Measurements from ENCODE around the gene TEX2.
A peak's percentile ranks its signal among the peaks of the same experiment; 100 is the strongest.

Gene TEX2, protein sequence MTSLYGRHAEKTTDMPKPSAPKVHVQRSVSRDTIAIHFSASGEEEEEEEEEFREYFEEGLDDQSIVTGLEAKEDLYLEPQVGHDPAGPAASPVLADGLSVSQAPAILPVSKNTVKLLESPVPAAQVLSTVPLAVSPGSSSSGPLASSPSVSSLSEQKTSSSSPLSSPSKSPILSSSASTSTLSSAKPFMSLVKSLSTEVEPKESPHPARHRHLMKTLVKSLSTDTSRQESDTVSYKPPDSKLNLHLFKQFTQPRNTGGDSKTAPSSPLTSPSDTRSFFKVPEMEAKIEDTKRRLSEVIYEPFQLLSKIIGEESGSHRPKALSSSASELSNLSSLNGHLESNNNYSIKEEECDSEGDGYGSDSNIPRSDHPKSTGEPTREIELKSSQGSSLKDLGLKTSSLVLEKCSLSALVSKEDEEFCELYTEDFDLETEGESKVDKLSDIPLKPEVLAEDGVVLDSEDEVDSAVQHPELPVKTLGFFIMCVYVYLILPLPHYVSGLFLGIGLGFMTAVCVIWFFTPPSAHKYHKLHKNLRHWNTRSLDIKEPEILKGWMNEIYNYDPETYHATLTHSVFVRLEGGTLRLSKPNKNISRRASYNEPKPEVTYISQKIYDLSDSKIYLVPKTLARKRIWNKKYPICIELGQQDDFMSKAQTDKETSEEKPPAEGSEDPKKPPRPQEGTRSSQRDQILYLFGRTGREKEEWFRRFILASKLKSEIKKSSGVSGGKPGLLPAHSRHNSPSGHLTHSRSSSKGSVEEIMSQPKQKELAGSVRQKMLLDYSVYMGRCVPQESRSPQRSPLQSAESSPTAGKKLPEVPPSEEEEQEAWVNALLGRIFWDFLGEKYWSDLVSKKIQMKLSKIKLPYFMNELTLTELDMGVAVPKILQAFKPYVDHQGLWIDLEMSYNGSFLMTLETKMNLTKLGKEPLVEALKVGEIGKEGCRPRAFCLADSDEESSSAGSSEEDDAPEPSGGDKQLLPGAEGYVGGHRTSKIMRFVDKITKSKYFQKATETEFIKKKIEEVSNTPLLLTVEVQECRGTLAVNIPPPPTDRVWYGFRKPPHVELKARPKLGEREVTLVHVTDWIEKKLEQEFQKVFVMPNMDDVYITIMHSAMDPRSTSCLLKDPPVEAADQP

DNA sequence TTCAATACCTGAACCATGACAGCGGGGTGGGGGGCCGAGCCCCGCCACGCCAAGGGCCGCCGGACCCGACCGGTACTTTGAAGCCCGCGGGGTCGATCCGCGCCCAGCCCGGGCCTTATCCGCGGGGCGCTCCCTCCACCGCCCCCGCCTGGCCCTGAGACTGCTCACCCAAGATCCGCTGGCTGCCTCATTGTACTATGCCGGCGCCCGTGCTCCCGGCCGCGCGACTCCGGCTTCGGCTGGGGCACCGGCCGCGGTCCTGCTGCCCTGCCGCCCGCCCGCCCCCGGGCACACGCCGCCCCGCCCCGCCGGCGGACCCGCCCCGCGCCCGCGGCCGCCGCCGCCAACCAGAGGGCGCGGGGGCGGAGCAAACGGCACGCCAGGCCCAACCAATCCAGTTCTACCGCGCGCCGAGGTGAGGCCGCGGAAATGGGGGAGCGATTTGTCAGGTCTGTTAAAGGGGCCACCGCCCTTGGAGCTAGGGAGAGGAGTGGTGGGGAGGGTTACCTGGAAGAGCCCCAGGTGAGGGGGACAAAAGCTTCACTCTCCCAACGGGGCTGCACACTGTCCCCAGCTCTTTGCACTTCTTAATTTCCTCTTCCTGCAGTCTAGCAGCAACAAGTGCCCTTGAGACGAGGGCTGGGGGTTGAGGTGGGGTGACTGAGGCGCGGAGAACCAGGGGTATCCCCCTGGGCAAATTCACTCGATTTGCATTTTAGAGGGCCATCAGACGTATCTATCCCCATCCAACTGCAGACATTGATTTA, at the start of gene TEX2:
Gene TEX2, minus strand, starts transcription at position 261 of the 767 bp plus-strand sequence. CDS start 49,043 bp downstream, outside the sequence.
- peak; percentile 49 for DNase-seq (ENCODE audit: low read depth)

DNA sequence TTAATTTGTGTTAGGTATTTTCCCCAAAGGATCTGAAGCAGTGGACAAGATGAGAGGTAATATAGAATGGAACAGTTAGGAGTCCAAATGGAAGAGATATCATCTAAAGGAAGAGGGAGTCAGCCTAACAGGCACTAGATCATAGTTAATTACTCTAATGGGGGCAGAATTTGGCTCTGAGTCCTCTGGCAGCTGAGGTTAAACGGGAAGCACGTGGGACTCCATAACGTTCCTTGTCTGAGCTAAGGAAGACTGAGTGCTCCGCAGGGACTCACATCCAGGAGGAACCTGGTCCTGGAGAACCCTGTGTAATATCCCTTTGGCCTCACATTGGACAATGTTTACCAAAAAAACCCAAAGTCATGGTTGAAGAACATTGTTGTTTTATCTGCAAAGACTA, 46.6 kb upstream of the TEX2 start:
- DNase-seq (ENCODE audit: low read depth), result no peak

DNA sequence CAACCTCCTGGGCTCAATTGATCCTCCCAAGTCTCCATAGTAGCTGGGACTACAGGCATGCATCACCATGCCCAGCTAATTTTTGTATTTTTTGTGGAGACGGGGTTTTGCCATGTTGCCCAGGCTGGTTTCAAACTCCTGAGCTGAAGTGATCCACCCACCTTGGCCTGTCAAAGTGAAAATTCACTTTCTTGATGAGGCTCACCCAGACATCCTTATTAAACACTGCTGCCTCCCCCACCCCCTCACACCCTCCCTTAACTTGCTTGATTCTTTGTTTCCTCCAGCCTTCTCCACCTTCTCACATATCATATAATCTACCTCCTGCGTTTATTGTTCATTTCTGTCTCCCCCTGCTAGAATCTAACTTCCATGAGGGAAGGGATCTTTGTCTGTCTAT, 46.0 kb upstream of the TEX2 start:
- no peak for DNase-seq (ENCODE audit: low read depth)

DNA sequence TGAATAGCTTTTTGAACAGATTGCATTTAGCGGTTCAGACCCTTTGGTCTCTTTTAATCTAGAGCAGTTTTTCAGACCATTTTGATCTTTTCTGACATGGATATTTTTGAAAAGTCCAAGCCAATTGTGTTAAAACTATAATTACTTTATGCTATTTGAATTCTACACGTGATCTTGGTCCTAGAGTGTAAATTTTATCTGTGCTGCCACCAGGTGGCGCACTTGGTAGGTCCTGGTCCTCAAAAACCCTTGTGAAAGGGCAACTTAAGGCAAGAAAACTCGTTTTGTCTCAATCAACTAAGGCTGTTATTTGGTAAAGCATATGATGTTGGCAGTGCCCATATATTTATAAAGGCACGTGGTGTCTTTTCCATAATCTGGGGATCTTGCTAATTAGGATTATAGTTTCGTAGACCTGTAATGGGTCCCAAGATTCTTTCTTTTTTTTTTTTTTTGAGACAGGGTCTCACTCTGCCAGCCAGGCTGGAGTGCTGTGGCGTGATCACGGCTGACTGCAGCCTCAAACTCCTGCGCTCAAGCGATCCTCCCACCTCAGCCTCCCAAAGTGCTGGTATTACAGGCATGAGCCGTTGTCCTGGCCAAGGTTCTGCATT, 43.9 kb upstream of the TEX2 start:
- peak; percentile 39 for DNase-seq (ENCODE audit: low read depth)

DNA sequence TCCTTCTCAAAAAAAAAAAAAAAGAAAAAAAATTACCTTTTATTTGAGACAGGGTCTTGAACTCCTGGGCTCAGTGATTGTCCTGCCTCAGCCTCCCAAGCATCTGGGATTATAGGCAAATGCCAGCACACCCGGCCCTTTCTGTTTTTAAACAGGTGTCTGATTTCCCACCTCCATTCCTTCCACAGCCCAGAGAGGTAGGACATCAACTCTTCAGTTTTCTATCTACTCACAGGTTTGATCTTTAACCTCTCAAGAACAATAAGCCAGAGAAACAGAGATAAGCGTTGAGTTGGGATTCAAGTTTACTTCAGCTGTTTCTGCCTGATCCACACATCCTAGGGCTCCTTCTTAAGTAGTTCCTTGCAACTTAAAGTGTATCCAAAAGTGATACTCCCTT, 41.5 kb upstream of the TEX2 start:
- DNase-seq (ENCODE audit: low read depth), result no peak

DNA sequence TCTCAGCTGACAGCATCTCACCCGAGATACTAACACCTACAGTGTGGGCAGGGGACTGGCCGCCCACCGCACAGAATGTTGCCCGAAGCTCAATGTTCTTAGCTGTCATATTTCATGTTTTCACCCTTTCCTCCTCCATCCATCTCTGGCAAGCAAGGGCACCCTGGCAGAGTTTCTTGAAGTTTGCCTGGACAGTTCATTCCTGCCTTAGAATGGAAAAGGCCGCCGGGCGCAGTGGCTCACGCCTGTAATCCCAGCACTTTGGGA, 37.6 kb upstream of the TEX2 start:
- no peak for DNase-seq (ENCODE audit: low read depth)

DNA sequence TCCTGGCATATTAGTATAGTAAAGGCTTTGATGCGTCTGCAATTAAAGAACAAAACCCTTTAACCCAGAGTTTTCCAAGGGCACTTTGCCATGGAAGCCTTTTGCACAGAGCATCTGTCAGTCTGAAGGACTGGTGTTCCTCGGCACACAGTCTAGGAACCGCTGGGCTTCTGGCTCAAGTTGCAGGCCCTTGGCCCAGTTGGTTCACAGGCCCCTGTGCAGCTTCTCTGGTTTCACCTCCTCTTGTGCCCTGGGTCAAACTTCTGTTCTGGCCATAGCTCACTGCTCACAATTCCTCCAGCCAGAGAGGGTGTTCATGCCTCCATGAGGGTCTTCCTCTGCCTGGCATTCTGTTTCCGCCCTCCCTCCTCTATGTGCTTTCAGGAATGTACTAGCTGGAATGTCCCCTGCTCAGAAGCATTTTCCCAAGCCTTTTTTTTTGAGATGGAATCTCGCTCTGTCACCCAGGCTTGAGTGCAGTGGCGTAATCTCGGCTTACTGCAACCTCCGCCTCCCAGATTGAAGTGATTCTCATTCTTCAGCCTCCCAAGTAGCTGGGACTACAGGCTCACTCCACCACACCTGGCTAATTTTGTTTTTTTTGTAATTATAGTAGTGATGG, 34.5 kb upstream of the TEX2 start:
- no peak for DNase-seq (ENCODE audit: low read depth)

DNA sequence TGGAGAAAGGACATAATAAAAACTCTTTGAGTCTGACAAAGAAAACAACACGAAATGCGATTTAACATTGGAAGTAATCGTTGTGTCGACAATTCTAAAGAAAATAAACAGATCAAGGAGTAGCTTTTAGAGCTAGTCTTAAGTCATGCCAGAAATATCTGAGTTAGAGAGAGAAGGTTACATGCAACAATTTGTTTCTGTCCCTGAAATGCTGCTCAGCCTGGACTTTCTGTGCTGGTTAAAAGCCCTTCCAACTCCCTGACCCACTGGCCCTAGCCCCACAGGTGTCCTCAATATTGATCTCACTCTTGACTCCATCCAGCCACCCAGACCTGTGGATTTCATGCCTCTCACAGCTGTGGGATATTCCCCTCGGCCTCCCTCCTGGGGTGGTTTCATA, 33.2 kb upstream of the TEX2 start:
- no peak for DNase-seq (ENCODE audit: low read depth)

DNA sequence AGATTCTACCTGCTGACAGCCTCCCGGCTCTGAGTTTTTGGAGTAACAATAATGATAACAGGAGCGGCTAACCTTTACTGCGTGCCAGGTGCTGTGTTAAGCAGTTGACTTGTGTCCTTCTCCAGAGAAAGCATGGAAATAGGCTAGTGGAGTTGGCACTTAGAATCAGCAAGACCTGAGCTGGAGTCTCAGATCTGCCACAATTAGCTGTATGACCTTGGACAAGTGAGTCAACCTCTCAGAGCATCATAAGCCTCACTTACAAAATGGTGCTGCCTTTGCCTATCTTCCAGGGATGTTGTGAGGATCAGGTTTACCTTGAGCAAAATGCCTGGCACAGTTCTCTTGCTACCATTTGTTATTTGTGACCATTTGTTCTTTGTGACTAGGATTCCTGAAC, 32.1 kb upstream of the TEX2 start:
- DNase-seq (ENCODE audit: low read depth), result no peak

DNA sequence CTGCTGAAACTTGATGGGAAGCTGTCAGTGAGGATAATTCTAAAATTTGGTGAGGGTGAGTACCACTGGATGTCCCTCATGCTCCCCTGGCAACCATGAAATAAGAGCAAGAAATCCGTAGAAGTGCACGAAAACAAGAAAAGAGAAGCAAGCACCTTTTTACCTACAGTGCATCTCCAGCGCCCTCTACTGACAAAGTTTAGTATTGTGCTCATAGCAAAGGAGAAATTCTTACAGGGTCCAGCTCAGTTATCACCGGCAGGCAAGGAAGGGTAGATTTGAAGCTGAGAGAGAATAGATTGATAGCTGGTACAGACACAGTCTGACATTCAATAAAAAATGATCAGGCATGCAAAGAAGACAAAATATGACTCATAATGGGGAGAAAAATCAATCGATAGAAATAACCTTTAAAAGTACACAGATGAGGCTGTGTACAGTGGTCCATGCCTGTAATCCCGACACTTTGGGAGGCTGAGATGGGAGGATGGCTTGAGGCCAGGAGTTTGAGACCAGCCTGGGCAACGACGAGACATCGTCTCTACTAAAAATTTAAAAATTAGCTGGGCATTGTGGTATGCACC, 28.3 kb upstream of the TEX2 start:
- no peak for DNase-seq (ENCODE audit: low read depth)

DNA sequence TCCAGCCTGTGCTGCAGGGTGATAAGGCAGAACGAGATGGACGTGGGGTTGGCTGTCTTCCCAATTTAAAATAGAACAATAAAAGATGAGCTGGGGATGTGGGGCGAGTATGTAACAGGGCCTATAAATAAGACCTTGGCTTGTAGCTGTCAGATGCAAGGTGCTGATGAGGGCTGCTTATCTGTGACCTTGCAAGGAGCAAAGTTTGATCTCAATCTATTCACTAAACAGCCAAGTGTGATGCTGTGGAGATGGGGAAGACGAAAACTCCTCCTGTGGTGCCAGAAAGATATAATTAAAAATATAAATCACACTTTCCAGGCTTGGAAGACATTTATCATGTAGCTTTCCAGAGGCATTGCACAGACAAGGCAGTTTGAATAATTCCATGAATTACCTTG, 26.7 kb upstream of the TEX2 start:
- DNase-seq (ENCODE audit: low read depth), result no peak

DNA sequence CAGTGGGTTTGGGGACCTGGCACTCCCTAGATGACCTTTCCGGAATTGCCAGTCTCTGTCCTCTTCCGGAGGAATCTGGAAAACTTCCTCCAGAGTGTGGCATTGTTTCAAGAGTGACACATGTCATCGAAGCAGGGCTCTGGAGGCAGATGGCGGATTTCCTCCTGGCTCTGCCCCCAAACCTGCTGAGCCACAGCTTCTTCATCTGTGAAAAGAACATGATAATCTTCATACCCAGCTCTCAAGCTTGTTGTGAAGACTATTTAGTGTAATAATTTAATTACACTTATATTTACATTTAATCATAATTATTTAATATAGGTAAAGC, 19.7 kb upstream of the TEX2 start:
- DNase-seq (ENCODE audit: low read depth), result no peak

DNA sequence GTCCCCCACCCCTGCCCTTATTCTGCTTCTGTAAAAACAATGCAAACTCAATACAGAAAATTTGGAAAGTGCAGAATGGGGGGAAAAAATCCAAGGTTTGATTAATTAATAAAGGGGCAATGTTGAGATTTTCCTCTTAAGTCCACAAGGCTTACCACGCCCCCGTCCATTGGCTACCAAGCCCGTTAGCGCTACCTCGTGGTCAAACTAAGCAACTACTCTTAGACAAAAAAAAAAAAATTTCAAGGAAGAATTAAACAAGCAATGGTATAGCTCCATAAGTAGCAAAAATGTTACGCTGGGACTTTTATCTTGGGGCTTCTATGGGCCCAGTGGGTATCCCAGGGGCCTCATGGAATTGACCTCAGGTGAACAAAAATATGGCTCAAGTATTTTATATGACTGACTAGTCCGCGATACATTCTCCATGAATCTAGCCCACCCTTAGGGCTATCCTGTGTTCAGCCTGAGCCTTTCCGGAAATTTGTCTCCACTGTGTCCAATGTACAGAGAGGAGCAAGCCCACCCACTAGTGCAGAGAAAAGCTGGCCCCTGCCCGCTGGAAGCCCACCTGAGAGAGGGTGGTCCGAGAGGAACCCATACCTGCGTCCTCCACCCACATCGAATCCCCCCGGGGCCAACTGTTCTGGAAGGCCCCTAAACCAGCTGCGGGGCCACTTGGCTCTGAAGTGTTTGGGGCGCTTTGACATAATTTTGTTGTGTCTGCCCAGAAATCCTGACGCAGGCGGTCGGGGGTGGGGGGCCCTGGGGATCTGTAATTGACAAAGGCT, 19.1 kb upstream of the TEX2 start:
- DNase-seq (ENCODE audit: low read depth), result no peak

DNA sequence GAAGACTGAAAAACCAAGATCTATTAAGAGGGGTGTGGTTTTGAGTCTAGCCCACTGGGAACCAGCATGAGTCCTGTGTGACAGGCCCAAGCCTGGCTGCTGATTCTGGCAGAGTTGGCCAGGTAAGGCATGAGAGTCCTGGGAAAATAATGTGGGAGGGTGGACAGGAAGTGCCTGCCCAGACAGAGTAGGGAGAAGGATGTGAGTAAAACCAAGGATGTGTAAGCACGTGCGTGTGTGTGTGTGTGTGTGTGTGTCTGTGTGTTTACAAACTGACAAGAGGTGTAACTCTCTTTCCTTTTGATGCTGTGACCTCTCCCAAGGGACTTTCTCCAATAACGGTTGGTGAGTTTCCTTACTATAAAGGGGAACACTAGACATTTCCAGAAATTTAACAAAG, 15.6 kb upstream of the TEX2 start:
- DNase-seq (ENCODE audit: low read depth), result no peak

DNA sequence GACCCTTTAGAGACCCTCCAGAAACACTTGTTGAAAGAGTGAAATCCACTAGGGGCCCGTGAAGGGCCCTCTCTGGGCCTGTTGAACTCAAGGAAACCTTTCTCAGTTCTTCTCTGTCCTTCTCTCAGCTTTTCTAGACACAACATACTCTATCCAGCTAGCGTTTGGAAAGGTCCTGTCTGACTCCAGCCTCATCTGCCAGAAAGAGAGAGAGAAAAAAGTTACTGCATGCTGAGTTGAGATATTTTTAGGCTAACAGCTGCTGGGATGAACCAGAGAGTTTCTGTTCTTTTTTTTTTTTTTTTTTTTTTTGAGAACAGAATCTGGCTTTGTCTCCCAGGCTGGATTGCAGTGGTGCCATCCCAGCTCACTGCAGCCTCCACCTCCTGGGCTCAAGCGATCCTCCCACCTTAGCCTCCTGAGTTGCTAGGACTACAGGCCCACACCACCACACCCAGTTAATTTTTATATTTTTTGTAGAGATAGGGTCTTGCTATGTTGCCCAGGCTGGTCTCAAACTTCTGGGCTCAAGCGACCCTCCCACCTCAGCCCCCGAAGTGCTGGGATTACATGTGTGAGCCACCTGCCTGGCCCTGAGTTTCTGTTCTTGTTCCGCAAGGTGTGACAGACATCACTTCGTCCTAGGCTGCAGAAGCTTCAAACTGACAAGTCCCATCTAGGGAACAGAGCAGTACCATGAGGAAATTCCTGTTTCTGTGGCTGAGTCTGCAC, 14.9 kb upstream of the TEX2 start:
- DNase-seq (ENCODE audit: low read depth), result no peak

DNA sequence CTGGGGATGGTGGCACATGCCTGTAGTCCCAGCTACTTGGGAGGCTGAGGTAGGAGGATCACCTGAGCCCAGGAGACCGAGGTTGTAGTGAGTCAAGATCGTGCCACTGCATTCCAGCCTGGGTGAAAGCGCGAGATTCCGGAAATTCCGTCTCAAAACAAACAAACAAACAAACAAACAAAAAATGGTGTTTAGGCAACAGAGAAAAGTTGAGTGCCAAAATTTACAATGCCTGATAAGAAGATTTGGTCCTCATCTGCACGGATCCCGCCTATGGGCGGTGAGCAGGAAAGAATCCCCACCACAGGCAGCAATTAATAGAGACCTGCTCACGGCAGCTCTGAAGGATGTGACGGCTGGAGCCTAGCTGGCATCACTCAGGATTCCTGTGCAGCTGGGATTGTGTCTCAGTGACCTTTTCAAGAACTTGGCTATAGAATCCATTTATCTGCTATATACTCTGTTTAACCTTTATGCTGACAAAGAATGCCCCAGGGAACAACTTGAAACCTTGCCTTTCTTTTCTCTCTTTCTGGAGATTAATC, 14.0 kb upstream of the TEX2 start:
- no peak for DNase-seq (ENCODE audit: low read depth)

DNA sequence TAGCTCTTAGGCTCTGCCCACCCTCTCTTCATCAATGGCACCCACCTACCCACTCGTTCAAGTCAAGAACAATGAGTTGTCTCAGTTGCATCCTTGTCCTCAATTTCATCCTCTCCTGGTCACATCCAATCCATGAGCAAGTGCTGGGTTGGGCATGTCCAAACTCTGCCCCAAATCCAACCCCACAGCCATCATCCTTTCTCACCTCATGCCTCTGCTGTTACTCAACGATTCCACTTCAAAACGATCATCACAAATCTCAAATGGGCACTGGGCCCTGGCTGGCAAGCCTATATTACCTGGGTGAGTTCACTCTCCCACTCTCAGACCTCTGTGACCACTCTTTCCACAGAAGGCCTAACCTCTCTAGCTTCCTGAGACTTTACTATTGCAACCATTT, 12.0 kb upstream of the TEX2 start:
- no peak for DNase-seq (ENCODE audit: low read depth)

DNA sequence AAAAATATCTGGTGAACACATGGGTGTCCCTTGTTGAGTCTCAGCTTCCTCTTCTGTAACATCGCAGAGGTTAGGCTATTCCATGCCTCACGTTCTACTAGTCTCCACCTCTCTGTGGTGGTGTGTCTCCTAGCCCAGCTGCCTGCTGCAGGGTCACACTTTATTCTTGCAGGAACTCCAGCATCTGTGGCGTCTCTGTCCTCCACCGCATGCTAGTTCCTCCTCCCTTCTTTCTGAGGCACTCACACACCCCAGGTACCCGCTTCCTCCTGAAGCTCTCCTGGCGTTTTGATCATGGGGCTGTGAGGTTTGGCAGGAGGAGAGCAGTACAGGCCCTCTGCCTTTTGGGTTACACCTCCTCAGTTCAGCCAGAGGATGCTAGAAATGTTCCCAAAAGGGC, 9.9 kb upstream of the TEX2 start:
- no peak for DNase-seq (ENCODE audit: low read depth)

DNA sequence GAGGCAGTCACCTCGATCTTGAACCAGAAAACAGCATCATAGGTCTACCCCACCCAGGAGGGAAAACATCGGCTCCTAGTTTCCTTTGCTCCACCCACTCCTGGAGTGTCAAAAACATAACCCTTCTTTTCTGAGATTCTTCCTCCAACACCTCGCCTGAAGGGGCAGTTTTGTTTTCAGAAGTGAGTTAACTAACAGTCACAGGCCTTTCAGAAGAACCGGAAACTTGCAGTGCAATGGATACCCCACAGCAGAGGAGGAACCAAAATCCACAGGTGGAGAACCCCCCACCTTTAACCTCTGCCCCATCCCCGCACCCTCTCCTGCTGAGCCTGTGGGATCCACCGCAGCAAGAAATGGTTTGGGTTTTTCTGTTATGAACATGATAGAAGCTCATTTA, 7.8 kb upstream of the TEX2 start:
- no peak for DNase-seq (ENCODE audit: low read depth)
